ENCODE measurements around the gene SPAG17.

GRCh38 chr1:117930173-117930447 lies 254.9 kb downstream of the SPAG17 start:
- TF ChIP-seq CTCF (IDR thresholded peaks at IDR 0.05), result no peak
- TF ChIP-seq POLR2AphosphoS5 (IDR thresholded peaks at IDR 0.05; ENCODE audit: low read depth, low read length), result no peak
- TF ChIP-seq, protein P1, sequence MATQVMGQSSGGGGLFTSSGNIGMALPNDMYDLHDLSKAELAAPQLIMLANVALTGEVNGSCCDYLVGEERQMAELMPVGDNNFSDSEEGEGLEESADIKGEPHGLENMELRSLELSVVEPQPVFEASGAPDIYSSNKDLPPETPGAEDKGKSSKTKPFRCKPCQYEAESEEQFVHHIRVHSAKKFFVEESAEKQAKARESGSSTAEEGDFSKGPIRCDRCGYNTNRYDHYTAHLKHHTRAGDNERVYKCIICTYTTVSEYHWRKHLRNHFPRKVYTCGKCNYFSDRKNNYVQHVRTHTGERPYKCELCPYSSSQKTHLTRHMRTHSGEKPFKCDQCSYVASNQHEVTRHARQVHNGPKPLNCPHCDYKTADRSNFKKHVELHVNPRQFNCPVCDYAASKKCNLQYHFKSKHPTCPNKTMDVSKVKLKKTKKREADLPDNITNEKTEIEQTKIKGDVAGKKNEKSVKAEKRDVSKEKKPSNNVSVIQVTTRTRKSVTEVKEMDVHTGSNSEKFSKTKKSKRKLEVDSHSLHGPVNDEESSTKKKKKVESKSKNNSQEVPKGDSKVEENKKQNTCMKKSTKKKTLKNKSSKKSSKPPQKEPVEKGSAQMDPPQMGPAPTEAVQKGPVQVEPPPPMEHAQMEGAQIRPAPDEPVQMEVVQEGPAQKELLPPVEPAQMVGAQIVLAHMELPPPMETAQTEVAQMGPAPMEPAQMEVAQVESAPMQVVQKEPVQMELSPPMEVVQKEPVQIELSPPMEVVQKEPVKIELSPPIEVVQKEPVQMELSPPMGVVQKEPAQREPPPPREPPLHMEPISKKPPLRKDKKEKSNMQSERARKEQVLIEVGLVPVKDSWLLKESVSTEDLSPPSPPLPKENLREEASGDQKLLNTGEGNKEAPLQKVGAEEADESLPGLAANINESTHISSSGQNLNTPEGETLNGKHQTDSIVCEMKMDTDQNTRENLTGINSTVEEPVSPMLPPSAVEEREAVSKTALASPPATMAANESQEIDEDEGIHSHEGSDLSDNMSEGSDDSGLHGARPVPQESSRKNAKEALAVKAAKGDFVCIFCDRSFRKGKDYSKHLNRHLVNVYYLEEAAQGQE (IDR thresholded peaks at IDR 0.05; ENCODE audit: insufficient read depth in 1 of 2, low read depth in 2 of 2, low read length in 1 of 2), result no peak
- no peak for TF ChIP-seq SIN3A (IDR thresholded peaks at IDR 0.05; ENCODE audit: borderline replicate concordance, insufficient read depth, low read depth, low read length)
